Measurements from ENCODE around the gene USP30. TPM values are rescaled to one million over a fixed set of nuclear protein-coding genes. Genes with fewer than 3 reads are reported as not detected.

USP30 gene
- total RNA-seq, 1 donor from 2014 or later = 15.5 TPM

DNA sequence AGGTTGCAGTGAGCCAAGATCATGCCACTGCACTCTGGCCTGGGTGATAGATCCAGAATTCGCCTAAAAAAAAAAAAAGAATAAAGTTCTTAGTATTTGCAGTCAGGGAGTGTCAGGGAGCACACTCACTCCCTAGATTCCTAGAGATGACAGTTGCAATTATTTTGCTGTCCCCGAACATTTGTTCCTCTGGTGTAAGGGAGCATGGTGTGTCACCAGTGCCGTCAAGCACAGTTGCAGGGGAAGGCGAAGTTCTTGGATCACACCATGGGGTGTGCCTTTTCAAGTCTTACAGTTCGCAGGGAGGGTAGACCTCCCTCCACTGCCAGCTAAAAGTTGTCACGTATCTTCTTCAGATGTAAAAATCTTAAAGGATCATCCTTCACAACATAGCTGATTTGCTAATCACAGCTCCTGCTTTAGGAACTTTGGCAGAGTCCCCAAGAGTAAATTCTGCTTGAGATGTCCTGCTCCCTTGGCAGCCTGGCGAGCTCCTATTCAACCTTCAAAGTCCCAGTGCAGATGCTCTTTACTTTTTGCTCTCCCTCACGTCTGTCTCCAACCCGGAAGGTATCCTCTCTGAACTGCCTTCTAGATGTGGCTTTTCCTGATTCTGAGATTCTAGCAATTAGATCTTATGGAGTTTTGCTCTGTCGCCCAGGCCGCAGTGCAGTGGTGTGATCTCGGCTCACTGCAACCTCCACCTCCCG lies 75.3 kb downstream of the USP30 start:
- DNase-seq (ENCODE audit: extremely low spot score in 2 of 2) = no peak

DNA sequence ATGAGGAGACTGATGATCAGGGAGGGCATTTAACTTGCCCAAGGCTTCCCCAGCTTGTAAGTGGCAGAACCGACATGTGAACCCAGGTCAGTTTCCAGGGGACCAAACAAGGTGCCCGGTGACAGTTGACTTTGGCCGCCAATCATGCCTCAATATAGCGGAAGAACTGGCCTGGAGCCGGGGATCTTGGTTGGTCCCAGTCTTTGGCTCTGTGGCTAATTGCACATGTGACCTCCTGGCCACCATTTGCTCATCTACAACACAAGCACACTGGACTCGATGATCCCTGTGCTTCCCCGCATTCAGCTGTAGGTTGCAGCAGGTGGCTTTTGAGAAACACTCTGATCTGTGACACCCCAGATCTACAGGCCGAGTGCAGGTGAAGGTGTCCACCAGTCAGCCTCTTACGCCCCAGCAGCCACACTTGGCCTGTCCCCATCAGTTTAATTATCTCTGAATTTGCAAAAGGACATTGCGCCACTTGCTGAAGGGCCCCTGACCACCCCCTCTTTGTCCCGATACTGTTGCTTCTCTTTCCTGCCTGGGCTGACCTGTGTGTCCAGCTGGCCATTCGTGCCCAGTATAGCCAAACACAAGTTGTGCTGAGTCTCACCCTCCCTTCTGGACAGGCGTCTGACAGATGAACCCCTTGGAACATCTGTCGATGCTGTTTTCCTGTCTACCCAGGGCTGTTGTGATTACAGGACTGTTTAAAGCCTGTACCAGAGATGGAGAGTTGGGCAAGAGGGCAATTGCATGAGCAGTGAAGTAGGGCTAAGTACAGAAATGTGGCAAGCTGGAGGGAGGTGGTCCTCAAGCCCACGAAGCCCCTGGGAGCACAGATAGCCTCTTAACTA lies 78.1 kb downstream of the USP30 start:
- no peak for DNase-seq (ENCODE audit: extremely low spot score in 2 of 2)
- Histone ChIP-seq H3K27me3 (no peaks in the 10 kb centered on the region), H3K4me1 (peaks cover 6% of the 10 kb centered on the region), H3K4me3 (no peak overlapping the region), H3K36me3 (no peaks in the 10 kb centered on the region), H3K9me3 (no peaks in the 10 kb centered on the region), H3K27ac (no peak overlapping the region)
- no peak for TF ChIP-seq POLR2AphosphoS5 (IDR thresholded peaks at IDR 0.05; ENCODE audit: insufficient read depth in 1 of 2, low read depth in 1 of 2)
- TF ChIP-seq POLR2A (IDR thresholded peaks at IDR 0.05) = no peak
- TF ChIP-seq, protein P1, sequence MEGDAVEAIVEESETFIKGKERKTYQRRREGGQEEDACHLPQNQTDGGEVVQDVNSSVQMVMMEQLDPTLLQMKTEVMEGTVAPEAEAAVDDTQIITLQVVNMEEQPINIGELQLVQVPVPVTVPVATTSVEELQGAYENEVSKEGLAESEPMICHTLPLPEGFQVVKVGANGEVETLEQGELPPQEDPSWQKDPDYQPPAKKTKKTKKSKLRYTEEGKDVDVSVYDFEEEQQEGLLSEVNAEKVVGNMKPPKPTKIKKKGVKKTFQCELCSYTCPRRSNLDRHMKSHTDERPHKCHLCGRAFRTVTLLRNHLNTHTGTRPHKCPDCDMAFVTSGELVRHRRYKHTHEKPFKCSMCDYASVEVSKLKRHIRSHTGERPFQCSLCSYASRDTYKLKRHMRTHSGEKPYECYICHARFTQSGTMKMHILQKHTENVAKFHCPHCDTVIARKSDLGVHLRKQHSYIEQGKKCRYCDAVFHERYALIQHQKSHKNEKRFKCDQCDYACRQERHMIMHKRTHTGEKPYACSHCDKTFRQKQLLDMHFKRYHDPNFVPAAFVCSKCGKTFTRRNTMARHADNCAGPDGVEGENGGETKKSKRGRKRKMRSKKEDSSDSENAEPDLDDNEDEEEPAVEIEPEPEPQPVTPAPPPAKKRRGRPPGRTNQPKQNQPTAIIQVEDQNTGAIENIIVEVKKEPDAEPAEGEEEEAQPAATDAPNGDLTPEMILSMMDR (IDR thresholded peaks at IDR 0.05) = no peak
- intact Hi-C loops (cut with DNase I) = no loop called here

More for the DNA sequence above, 75.3 kb downstream of the USP30 start:
- H3K27ac ChIP-seq = no peak overlapping the region
- intact Hi-C loops (cut with DNase I) = no loop called here
- H3K4me3 ChIP-seq = no peak overlapping the region
- no peaks in the 10 kb centered on the region for H3K36me3 ChIP-seq
- TF ChIP-seq POLR2AphosphoS5 (IDR thresholded peaks at IDR 0.05; ENCODE audit: insufficient read depth in 1 of 2, low read depth in 1 of 2) = no peak
- H3K4me1 ChIP-seq = peaks cover 13% of the 10 kb centered on the region
- H3K9me3 ChIP-seq = no peaks in the 10 kb centered on the region
- H3K27me3 ChIP-seq = no peaks in the 10 kb centered on the region

DNA sequence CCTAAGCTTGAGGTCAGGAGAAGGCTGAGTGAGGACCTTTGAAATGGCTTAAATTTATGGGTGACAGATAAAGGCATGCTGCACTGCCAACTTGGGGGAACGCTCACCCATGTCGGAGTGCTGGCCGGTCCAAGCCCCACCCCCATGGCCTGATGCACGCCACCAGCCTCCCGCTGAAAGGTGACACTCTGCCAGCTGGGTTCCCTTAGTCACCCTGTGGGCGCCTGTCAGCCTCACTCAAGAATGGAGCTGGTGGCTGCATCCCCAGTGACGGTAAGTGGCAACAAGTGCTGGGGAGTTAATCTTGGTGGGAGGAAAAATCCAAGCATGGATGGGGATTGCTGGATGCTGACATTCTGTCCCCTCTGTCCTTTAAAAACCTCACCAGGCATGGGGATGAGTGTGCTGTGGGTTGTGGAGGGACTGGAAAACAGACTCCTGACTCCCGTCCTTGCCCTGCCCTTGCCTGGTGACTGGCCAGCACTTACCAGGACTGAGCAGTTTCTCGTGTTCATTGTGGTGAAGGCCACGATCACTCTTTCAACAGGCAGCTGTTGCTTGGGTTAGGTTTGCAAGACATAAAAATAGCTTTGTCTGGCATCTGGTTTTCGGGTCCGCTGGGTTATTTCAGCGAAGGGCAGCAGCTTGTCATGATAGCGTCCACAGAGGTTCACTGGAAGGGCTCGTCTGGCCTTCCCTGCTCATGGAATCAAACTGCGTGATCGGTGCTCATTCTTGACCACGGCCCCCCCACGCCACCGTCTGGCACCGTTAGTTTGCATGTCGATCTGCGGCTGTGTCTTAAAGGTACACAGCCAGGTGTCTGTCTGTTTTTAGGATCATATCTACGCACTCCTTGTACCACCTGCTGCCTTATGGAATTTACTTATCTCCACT lies 79.0 kb downstream of the USP30 start:
- H3K4me1 ChIP-seq = no peaks in the 10 kb centered on the region
- no peaks in the 10 kb centered on the region for H3K9me3 ChIP-seq
- no peak overlapping the region for H3K27ac ChIP-seq
- TF ChIP-seq POLR2AphosphoS5 (IDR thresholded peaks at IDR 0.05; ENCODE audit: insufficient read depth in 1 of 2, low read depth in 1 of 2) = no peak
- TF ChIP-seq, protein P1 (IDR thresholded peaks at IDR 0.05) = no peak
- no peak for TF ChIP-seq POLR2A (IDR thresholded peaks at IDR 0.05)
- H3K27me3 ChIP-seq = no peaks in the 10 kb centered on the region
- no peaks in the 10 kb centered on the region for H3K36me3 ChIP-seq
- DNase-seq (ENCODE audit: extremely low spot score in 2 of 2) = no peak
- no peak overlapping the region for H3K4me3 ChIP-seq
- intact Hi-C loops (cut with DNase I) = no loop called here

DNA sequence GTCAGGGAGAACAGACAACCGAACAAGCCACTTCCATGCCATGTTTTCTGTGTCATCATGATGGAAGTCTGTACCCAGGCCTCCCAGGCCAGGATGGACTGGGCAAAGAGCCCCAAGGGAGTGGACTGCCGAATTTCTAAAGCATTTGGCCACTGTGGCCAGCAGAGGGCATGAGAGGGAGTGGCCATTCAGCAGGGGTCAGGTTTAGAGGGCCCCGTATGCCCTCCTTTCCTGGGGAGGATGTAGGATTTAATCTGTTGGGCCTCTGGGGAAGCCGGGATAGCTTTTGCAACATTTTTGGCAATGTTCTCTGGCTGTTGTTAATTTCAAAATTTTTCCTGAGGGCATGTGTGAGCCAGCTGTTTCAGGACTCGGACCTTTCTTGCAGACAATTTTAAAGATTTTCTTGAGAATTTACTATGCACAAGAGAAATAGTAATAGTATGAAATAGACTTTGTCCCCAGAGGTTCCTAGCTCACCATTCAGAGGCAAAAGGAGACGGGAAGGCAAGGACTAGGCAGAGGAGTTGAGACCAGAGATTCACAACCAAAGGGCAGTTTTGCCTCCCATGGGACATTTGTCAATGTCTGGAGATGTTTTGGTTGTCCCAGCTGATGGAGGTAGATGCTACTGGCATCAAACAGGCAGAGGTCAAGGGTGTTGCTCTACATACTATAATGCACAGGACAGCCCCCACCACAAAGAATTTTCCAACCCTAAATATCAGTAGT lies 82.0 kb downstream of the USP30 start:
- Histone ChIP-seq H3K4me1 (peaks cover 3% of the 10 kb centered on the region), H3K27ac (peak overlapping the region; percentile 24), H3K36me3 (no peaks in the 10 kb centered on the region), H3K9me3 (no peaks in the 10 kb centered on the region), H3K4me3 (no peak overlapping the region), H3K27me3 (no peaks in the 10 kb centered on the region)
- no peak for DNase-seq (ENCODE audit: extremely low spot score in 2 of 2)
- intact Hi-C loops (cut with DNase I) = no loop called here
- TF ChIP-seq POLR2AphosphoS5 (IDR thresholded peaks at IDR 0.05; ENCODE audit: insufficient read depth in 1 of 2, low read depth in 1 of 2) (peak; percentile 28 to 56), POLR2A (IDR thresholded peaks at IDR 0.05) (no peak)
- TF ChIP-seq, protein P1 (IDR thresholded peaks at IDR 0.05) = peak in 2 of 3 experiments; percentile 12 to 32

All from vagina (tissue), 2 donors.